Lung (tissue), 12 donors: ENCODE measurements around the gene SLC22A23. TPM values are rescaled to one million over a fixed set of nuclear protein-coding genes. Genes with fewer than 3 reads are reported as not detected.

Experiments
- ATAC-seq: fragments of 200-7000 bp; cut with Tn5 transposase; one replicate; pipeline ENCODE4 v1.9.1; 2020; ENCODE audit warnings: moderate number of reproducible peaks; ENCODE audit not compliant: insufficient read depth, low FRiP score
- DNase-seq, 3 donors: peaks; one replicate each; pipeline ENCODE4 v3.0.0-alpha.2; 2013 to 2017
- H3K27ac ChIP-seq, 2 donors: one replicate each; pipeline ENCODE4 v1.5.1; 2013; ENCODE audit warnings: mild to moderate bottlenecking in 2 of 2, moderate library complexity in 2 of 2, control low read depth in 1 of 2, inconsistent platforms in 1 of 2, low read depth in 1 of 2, low read length in 1 of 2
- H3K27me3 ChIP-seq, 3 donors: one replicate each; pipeline ENCODE4 v1.5.1; 2013; ENCODE audit warnings: low read length in 2 of 3; ENCODE audit not compliant: control insufficient read depth in 3 of 3, insufficient read depth in 3 of 3
- H3K36me3 ChIP-seq, 4 donors: one replicate each; pipeline ENCODE4 v1.5.1; 2013; ENCODE audit warnings: low read length in 4 of 4, mild to moderate bottlenecking in 1 of 4, moderate library complexity in 1 of 4; ENCODE audit not compliant: control insufficient read depth in 4 of 4, insufficient read depth in 4 of 4
- H3K4me1 ChIP-seq, 5 donors: one replicate each; pipeline ENCODE4 v1.5.1; 2013; ENCODE audit warnings: low read length in 5 of 5, mild to moderate bottlenecking in 2 of 5, moderate library complexity in 1 of 5; ENCODE audit not compliant: control insufficient read depth in 5 of 5, insufficient read depth in 5 of 5
- H3K4me3 ChIP-seq: one replicate; pipeline ENCODE4 v1.5.1; 2013; ENCODE audit warnings: mild to moderate bottlenecking, control low read depth, moderate library complexity
- H3K9ac ChIP-seq, 2 donors: one replicate each; pipeline ENCODE4 v1.5.1; 2013; ENCODE audit warnings: low read length in 2 of 2, control low read depth in 1 of 2; ENCODE audit not compliant: insufficient read depth in 1 of 2
- H3K9me3 ChIP-seq, 4 donors: one replicate each; pipeline ENCODE4 v1.5.1; 2013; ENCODE audit warnings: low read length in 3 of 4, mild to moderate bottlenecking in 1 of 4, moderate library complexity in 1 of 4; ENCODE audit not compliant: control insufficient read depth in 4 of 4, insufficient read depth in 3 of 4
- WGBS, 2 donors: extraction: QIAGEN DNeasy Blood & Tissue Kit; methylation state at CpG; one replicate each; pipeline ENCODE4 v1.1.7; 2013; 5-methylcytosine and 5-hydroxymethylcytosine counted together
- polyA plus RNA-seq, 2 donors: library from polyadenylated mRNA; stranded (reverse); fragments of 200-250 nt; gene quantifications; one replicate each; pipeline ENCODE4 v1.2.1, GENCODE V29; 2013
- total RNA-seq, 2 donors: library from RNA; depleted of rRNA in 1 of 2; stranded (reverse); fragments of >200 nt in 1 of 2; gene quantifications; one replicate each; pipeline ENCODE4 v1.2.1, GENCODE V29; 2014 to 2021
- TF ChIP-seq, protein P1 (sequence below): IDR thresholded peaks from 2 replicates; pipeline ENCODE4 v1.5.1; 2012; ENCODE audit warnings: mild to moderate bottlenecking; ENCODE audit errors: control extremely low read depth, extremely low read depth
- donor health status: control.
- donor health status: control.
- donor health status: Bipolar disorder and iron deficiency.
- donor health status: healthy.
- donor health status: DM: yes; HTN: yes; CAD: no.

The SLC22A23 gene
- total and polyA plus RNA-seq, 4 donors, result 6.6 to 45.6 (median 24.1) TPM

- TF ChIP-seq, protein P1, sequence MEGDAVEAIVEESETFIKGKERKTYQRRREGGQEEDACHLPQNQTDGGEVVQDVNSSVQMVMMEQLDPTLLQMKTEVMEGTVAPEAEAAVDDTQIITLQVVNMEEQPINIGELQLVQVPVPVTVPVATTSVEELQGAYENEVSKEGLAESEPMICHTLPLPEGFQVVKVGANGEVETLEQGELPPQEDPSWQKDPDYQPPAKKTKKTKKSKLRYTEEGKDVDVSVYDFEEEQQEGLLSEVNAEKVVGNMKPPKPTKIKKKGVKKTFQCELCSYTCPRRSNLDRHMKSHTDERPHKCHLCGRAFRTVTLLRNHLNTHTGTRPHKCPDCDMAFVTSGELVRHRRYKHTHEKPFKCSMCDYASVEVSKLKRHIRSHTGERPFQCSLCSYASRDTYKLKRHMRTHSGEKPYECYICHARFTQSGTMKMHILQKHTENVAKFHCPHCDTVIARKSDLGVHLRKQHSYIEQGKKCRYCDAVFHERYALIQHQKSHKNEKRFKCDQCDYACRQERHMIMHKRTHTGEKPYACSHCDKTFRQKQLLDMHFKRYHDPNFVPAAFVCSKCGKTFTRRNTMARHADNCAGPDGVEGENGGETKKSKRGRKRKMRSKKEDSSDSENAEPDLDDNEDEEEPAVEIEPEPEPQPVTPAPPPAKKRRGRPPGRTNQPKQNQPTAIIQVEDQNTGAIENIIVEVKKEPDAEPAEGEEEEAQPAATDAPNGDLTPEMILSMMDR, result no peak
- 89 to 92% methylated on average over 6 of the region's 6 CpGs for WGBS, 2 donors
- H3K9ac ChIP-seq, result no peak overlapping the region
- no peaks in the 10 kb centered on the region for H3K27me3 ChIP-seq
- DNase-seq (no peak), ATAC-seq (no peak)
- H3K4me3 ChIP-seq, result no peak overlapping the region
- no peak overlapping the region for H3K27ac ChIP-seq
- peaks cover 0 to 25% (median 14%) of the 10 kb centered on the region in 5 donors for H3K4me1 ChIP-seq
- peaks cover 0 to 3% (median 0%) of the 10 kb centered on the region in 4 donors for H3K9me3 ChIP-seq
- H3K36me3 ChIP-seq, result peaks cover 0 to 1% (median 0%) of the 10 kb centered on the region in 4 donors
These were observed 34.3 kb downstream of the SLC22A23 start for GRCh38 chr6:3422435-3423070.

DNA sequence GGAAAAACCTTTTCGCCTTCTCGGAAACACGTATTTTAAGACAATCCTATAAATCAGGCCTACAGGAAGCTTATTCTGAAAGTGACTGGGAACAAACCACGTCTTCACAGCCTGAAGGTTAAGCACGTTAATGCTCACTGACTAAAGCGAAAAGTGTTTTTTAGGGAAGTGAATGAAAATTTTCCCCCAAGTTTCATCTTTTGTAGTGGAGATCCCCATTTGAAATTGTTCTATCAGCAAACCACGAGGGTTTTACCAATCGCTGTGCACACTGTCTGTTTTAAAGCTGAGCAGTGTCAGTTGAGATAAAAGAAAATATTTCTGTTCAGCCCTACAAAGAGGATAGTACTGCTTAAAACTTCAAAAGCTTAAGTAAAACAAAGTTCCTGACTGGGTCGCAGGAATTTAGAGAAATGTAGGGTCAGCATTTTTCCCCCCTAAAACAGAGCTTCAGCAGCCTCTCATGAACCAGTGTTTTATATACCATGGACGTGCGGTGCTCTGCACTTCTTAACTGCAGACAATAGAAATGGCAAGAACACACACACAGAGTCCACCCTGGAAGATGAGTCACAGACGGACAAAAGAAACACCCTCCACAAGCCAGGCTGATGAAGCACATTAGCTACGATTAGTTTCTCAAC, 34.9 kb downstream of the SLC22A23 start:
- Histone ChIP-seq H3K36me3 (peaks cover 0 to 1% (median 0%) of the 10 kb centered on the region in 4 donors), H3K27me3 (no peaks in the 10 kb centered on the region), H3K9me3 (peaks cover 0 to 1% (median 0%) of the 10 kb centered on the region in 4 donors), H3K27ac (no peak overlapping the region), H3K9ac (no peak overlapping the region), H3K4me1 (peaks cover 0 to 18% (median 10%) of the 10 kb centered on the region in 5 donors), H3K4me3 (no peak overlapping the region)
- DNase-seq (peak in 1 of 3 donors; percentile 46), ATAC-seq (no peak)
- TF ChIP-seq, protein P1, result no peak
- 54 to 68% methylated on average over 13 of the region's 13 CpGs for WGBS, 2 donors

DNA sequence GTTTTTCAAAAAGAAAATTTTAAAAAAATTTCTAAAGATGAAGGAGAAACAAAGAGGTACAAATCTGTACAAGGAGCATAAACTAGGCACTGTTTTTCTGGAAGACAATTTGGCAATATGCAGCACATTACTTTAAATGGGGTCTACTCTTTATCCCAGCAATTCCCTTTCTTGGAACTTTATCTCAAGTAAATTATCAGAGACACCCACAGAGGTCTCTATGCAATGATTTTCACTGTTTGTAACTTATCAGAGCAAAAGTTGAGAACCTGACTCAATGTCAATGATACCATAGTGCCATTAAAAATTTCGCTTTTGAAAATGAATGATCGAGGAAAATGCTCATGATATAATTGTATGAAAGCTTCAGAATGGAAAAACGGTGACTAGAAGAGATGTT, 35.7 kb downstream of the SLC22A23 start:
- peaks cover 0 to 13% (median 6%) of the 10 kb centered on the region in 5 donors for H3K4me1 ChIP-seq
- WGBS, 2 donors, result 93 to 96% methylated on average over 3 of the region's 3 CpGs
- no peak overlapping the region for H3K4me3 ChIP-seq
- no peak overlapping the region for H3K27ac ChIP-seq
- DNase-seq (no peak), ATAC-seq (no peak)
- peaks cover 0 to under 1% (median 0%) of the 10 kb centered on the region in 4 donors for H3K9me3 ChIP-seq
- TF ChIP-seq, protein P1, result no peak
- H3K36me3 ChIP-seq, result peaks cover 0 to 1% (median 0%) of the 10 kb centered on the region in 4 donors
- no peak overlapping the region for H3K9ac ChIP-seq
- H3K27me3 ChIP-seq, result no peaks in the 10 kb centered on the region
